ENCODE measurements around the gene NLGN3.

NLGN3 gene

DNA sequence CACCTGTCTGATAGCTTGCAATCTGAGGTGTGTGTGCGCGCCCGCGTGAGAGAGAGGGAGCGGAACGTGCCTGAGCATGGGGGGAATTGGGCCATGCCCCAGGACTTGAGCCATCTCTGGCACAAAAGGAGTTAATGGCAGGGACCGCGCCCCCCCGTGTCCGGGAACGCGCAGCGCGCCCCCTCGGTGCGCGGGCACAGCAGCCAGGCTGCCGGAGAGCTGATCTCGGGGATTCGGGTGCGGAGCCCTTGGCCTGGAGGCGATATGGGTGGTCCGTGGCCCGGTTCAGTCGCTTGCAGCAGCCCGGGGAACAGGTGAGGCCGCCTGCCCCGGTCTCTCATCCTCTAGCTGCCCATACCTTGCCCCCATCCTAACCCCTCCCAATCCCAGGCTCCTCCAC is at the start of gene NLGN3:
Gene NLGN3, plus strand, starts transcription at position 191 of the 400 bp plus-strand sequence. CDS start 2,909 bp downstream, outside the sequence.
- DNase-seq, result no peak

DNA sequence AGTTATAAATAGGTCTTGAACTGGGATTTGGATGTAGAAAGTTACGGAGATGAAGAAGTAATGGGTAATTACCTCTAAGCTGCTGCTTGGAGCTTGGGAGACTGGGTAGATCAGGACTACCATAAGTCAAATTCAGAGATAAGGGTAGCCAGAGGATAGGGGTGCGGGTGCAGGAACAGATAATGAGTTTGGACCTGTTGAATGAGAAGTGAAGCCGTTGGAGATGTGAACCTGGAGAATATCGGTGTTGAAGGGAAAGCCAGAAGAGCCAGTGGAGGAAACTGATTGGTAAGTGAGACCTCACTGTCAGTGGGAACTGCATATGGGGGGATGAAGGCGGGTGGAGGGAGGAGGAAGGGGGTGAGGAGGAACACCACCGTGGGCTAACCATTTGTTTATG is 49.6 kb upstream of the NLGN3 start:
- DNase-seq, result no peak

DNA sequence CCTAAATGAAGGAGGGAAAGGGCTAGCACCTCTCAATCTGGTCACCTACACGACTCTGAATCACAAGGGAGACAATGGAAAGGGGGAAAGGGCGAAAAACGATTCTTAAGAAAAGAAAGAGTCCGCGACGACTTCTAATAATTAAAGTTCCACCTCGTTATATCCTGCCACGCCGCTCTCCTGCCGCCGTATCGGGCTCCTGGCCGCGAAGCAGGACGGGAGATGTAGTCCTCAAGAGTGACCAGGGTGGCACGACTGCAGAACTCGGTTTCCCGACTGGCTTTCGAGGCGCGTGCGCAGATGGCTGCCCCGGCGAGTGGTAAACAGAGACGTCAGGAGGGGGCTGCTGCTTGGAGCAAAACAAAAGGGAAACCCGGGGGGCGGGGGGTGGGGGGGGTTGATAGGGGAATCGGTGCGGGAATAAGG is 49.1 kb upstream of the NLGN3 start, which contains the start of gene FOXO4:
Gene FOXO4, plus strand, starts transcription at position 297 of the 426 bp plus-strand sequence. CDS start 678 bp downstream, outside the sequence.
- peak; percentile 75 for DNase-seq

DNA sequence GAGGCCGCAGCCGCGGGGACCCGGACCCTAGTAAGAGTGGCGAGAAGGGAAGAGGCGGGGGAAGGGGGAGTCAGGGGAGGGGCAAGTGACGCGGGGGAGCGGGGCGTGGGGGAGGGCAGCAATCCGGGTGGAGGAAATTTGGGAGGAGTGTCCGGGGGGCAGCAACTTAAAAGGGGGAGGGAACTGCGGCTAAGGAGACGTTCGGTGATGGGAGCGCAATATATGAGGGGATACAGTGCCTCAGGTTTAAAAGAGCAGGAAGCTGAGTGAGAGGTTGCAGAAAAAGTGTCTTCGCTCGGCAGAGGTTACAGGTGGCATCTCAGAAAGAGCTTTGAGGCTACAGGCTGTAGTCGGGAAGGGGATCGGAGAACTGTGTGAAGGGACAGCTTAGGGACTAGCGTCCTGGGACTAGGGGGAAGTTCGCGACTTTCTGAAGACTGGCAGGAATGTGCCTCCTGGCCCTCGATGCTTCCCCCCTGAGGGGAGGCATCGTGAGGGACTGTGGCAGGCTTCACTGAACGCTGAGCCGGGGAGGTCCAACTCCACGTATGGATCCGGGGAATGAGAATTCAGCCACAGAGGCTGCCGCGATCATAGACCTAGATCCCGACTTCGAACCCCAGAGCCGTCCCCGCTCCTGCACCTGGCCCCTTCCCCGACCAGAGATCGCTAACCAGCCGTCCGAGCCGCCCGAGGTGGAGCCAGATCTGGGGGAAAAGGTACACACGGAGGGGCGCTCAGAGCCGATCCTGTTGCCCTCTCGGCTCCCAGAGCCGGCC is 48.5 kb upstream of the NLGN3 start:
- no peak for DNase-seq

DNA sequence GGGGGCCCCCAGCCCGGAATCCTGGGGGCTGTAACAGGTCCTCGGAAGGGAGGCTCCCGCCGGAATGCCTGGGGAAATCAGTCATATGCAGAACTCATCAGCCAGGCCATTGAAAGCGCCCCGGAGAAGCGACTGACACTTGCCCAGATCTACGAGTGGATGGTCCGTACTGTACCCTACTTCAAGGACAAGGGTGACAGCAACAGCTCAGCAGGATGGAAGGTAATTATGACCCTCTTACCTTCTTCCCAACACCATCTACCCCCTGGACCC is 47.9 kb upstream of the NLGN3 start:
- no peak for DNase-seq

DNA sequence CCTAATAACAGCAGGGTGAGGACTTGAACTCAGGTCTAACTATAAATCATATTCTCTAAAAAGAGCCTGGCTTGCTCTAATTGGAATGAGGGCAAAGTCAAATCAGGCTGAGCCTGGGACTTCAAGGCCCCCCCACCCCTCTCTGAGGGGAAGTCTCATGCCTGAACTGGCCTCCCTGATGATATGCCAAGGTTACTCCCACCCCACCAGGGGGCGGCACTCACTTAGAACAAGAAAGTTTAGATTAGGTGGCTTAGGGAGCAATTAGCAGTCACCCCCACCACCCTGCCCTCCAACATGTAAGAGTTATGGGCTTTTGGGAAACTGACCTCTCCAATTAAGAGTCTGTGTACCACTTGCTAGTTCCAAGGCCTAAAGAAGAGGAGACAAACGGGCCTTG is 46.3 kb upstream of the NLGN3 start:
- no peak for DNase-seq

DNA sequence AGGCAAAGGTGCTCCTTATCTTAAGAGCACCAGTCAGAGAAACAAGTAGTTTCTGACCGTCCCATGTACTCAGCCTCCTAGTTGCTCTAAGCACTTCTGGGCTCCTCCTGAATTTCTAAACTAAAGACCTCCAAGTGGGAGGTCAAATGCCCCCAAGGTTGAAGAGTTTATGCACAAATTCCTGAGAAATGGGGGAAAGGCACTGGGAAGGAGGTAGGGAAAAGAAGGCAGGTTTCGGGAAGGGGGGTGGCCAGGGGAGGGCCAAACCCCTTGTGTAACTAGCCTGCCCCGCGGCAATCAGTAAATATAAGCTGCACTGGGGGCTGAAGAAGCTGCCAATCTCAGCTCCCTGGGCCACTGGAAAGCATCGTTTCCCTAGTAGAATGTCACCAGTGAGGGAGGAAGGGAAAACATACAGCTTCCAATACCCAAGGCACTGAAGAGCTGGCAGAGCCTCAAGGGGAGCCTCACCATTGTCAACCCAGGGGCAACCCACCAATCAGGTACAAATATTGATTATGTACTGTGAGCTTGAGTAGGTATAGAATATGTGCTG is 45.6 kb upstream of the NLGN3 start:
- DNase-seq, result no peak

DNA sequence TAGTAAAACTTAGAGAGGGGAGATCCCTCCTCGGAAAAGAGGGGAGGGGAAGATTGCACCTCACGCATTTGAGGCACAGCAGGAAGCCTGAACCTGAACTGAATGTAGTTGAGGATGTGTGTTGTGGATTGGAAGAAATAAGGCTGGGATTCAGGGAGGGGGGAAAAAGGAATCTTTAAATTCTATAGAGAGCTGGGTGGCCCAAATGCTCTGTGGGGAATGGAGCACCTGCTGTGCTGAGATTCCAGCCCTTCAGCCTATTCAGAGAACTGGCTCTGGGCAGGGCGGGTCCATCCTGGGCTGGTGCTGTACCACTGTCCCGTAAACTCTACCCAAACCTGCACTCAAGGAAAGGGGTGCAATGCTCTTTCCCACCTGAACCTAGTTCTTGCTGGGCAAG is 44.9 kb upstream of the NLGN3 start:
- DNase-seq, result no peak

DNA sequence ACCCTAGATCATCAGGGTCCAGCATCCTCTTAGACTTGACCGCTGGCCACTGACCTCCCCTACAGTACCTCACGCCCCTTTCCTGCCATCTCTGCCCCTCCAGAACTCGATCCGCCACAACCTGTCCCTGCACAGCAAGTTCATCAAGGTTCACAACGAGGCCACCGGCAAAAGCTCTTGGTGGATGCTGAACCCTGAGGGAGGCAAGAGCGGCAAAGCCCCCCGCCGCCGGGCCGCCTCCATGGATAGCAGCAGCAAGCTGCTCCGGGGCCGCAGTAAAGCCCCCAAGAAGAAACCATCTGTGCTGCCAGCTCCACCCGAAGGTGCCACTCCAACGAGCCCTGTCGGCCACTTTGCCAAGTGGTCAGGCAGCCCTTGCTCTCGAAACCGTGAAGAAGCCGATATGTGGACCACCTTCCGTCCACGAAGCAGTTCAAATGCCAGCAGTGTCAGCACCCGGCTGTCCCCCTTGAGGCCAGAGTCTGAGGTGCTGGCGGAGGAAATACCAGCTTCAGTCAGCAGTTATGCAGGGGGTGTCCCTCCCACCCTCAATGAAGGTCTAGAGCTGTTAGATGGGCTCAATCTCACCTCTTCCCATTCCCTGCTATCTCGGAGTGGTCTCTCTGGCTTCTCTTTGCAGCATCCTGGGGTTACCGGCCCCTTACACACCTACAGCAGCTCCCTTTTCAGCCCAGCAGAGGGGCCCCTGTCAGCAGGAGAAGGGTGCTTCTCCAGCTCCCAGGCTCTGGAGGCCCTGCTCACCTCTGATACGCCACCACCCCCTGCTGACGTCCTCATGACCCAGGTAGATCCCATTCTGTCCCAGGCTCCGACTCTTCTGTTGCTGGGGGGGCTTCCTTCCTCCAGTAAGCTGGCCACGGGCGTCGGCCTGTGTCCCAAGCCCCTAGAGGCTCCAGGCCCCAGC is 43.8 kb upstream of the NLGN3 start:
- DNase-seq, result no peak

DNA sequence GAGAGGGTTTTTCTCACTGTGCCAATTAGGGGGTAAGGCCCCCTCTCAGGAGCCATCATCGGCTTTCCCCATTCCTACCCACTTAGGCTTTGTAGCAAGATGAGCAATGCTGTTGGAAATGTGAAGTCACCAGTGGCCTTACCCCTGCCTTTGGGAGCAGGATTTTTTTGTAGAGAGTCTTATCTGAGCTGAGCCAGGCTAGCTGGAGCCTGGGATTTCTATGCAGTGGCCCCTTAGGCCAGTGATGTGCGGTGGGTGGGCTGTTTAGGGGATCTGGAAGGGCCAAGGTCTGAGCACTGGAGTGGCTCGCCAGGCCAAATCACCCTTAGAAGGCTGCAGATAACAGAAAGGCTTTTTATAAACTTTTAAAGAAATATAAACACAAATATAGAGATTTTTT is 42.3 kb upstream of the NLGN3 start:
- no peak for DNase-seq

DNA sequence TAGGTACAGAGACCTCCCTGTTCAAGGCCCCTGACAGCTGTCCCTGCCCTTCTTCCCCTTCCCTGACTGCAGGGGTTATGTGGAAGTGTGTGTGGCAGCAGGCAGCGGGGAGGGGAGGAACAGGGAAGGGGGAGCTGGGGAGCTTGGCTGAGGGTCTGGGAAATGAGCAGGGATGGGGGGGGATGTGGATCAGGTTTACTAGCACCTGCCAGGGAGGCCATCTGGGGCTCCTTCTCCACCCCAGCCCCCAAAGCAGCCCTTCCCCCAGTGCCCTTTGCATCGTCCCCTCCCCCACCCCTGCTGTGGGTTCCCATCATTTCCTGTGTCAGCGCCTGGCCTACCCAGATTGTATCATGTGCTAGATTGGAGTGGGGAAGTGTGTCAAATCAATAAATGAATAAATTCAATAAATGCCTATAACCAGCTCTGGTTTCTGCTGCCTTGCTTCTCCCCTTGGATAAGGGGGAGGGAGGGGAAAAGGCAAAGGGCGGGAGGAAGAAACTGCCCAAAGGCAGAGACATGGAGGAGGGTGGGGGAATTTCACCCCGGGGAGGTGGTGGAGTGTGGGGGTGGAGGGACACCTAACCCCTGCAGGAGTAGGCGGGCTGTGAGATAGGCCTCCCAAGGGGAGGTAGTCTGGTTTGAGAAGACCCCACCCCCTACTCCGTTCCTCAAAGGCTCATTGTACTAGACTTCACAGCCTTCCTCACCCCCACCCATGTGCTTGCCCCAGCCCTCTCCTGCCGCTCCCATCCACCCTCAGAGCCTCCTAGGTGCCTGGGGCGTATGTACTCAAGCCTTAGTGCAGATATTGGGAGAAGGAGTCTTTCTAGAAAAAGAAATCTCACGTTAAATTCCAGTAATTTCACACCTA is 41.3 kb upstream of the NLGN3 start:
- DNase-seq, result no peak

DNA sequence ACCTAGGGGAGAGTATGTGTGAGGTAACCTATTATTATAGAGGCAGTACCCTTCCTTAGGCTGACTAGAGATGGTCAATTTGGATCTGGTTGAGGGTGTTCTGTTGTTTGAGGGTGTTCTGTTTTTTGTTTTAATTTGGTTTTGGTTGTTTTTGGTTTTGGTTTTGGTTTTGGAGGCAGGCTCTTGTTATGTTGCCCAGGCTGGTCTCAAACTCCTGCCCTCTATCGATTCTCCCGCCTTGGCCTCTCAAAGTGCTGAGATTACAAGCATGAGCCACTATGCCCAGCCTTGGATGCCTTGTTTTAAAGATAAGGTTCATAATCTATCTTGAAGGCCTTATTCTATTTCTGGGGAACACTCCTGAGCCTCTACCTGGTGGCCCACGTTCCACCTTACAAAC is 39.0 kb upstream of the NLGN3 start:
- DNase-seq, result no peak

DNA sequence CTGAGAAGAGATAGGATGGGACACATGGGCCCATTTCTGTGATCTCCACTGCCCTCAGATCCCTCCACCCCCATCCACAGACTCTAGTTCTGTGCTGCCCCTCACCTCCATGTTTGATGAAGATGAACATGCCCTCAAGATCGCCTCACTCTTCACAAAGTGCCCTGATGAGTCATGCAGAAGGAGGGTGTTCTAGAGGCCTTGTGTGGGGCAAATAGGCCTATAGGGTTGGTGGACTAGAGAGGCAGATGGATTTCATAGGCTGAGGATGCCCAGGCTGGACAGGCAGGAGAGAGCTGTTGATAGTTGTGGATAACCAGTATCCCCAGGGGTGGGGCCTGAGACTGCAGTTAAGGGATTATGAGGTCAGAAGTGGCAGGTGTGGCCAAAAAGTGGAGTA is 38.2 kb upstream of the NLGN3 start, which contains the start of gene CXorf65:
Gene CXorf65, minus strand, starts transcription at position 314 of the 400 bp plus-strand sequence. Its CDS starts 184 bp downstream, at position 130.
- no peak for DNase-seq

DNA sequence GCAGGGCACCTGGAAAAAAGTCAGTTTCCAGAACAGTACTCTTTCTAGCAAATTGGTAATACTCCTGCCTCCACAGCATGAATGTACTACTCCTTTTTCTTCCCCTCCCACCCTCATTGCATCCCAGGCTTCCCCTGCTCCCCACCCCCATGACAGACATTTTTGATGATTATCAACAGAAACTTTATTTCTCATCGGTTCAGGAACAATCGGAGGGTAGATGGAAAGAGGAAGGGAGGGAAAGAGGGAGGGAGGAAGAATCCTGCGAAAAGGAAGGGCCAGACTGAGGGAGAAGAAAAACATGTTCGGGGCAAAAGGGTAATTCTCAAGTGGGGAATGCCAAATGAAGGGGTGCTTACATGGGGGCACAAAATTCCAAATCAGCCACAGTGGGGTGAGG is 37.4 kb upstream of the NLGN3 start:
- no peak for DNase-seq

DNA sequence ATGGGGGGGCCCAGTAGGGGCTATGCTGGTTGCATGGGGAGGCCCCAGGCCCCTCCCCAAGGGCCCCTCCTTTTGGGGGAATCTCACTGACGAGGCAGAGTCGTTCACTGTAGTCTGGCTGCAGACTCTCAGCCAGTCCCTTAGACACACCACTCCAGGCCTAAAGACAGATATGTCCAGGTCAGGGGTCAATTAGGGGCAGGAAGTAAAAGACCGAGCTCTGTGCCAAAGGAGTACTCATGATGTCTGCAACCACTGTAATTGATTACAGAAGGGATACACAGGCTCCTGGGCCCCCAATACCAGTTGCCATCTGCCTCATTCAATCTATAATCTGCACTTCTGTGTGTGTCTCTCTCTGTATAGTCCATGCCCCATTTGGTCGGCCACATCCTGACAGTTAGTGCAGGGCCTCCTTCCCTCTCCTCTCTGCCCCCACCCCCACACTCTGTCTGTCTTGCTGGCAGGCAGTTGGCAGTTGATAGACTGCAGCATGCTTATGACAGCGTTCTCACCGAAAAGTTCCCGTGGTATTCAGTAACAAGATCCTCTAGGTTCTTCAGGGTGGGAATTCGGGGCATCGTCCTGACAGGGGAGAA is 36.8 kb upstream of the NLGN3 start:
- DNase-seq, result no peak

DNA sequence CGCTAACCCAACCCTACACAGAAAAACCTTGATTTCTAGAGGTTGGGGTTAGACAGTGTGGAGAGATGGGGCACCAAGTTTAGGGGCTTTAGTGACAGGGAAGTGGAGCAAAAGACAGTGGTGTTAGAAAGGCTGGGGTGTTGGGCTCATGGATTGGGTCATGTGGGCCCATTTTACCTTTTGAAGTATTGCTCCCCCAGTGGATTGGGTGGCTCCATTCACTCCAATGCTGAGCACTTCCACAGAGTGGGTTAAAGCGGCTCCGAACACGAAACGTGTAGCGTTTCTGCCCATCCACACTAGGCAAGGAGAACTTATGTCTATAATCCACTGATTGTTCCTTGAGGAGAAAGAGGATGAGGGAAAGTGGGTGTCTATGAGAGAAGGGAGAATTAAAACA is 35.6 kb upstream of the NLGN3 start:
- no peak for DNase-seq

DNA sequence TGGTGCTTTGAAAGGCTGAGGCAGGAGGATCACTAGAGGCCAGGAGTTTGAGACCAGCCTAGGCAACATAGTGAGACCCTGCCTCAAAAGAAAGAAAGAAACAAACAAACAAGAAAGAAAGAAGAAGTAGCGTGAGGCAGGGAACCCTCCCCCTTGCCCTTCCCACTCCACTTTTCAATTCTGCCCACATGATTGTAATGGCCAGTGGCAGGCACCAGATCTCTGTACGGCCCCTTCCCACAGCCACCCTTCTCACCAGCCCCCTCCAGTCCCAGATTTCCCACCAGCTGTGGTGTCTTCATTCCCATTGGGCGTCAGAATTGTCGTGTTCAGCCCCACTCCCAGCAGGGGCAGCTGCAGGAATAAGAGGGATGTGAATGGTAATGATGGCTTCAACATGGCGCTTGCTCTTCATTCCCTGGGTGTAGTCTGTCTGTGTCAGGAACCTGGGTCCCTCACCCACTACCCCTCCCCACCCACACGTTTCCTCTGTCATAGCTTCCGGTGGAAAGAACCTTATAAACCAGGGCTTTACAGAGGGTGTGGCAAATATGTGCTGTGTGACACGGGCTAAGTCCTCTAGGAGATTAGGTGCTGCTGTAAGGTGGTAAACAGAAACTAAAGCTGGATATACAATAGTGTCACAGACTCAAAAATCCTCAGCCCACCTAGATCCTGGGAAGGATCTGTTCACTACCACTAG is 33.3 kb upstream of the NLGN3 start, which contains the start of gene IL2RG:
Gene IL2RG, minus strand, starts transcription at position 437 of the 703 bp plus-strand sequence. Its CDS starts 38 bp downstream, at position 399.
- no peak for DNase-seq

DNA sequence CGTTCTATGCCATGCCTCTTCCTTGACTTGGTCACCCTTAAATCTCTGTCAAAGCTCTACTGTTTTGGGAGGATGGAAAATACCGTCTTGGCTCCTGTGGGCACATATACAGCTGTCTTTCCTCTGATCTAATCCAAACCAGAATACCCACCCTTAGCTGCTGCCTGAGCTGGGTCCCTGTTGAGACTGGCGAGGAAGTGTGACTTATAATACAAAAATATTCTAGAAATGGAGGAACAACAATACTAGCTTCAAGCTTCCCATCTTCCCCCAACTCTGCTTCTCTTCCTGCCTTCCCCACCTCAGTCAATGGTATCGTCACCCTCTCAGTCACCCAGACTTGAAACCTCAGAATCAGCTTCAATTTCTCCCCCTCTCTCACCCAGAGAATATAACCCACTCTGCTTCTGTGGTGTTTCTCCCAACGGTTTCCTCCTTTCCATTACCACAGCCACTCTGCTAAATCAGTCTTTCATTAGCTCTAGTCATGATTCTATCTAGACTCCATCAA is 32.7 kb upstream of the NLGN3 start:
- DNase-seq, result no peak

DNA sequence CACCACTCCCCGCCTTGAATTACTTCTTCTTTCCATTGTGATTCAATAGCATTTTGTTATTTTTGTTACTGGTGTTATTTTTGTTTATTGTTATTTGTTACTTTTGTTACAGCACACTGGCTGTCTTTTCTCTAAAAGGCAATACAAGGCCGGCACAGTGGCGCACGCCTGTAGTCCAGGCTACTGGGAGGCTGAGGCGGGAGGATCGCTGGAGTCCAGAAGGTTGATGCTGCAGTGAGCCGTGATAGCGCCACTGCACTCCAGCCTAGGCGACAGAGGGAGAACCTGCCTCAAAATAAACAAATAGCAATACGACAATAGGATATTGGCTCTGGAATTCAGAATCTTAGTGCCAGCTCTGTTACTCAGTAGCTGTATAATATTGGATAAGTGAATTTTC is 27.3 kb upstream of the NLGN3 start:
- DNase-seq, result no peak

DNA sequence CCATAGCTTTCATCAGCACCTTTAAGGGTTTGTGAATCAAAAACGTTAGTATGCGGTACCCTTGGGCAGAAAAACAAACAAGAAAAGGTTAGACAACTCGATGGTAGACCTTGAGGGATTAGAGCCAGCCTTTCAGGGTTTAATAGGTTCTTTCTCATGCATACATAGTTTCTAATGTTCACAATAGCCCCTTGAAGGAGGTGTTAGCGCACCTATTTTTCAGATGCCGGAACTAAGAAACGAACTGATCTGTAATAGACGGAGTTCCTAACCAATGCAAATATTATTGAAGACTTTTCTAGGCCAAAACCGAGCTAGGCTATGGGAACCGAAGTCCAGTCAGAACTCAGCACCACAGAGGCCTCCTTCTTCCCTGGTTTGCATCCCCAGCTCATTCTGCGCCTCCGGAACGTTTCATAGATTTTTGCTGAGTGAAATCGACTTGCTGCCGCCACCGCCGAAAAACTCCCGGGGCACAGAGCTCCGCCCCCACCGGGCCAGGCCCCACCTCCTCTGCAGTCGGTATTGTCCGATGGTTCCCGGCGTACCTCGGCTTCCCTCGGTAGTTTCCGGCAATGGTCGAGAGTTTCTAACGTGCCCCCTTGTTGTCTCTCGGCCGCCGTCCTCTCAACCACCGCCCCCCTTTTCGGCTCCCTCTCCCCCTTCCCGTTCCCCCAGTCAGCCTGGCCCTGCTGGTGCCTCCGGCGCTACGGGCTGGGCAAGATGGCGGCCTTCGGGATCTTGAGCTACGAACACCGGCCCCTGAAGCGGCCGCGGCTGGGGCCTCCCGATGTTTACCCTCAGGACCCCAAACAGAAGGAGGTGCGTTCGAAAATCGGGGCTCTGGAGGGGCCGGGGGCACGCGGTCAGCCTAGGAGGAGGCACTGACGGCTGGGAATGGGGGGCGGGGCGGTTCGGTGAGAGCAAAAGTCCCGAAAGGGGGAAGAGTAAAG is 26.3 kb upstream of the NLGN3 start, which contains the start of gene MED12:
Gene MED12, plus strand, starts transcription at position 565 of the 953 bp plus-strand sequence. Its CDS starts 159 bp downstream, at position 724.
- peak; percentile 48 for DNase-seq
